HG02943 (cell line): ENCODE measurements around the gene SLAIN2.
"Not testable (repeated sequence)": the region's sequence is repeated elsewhere in the genome, so short reads cannot be mapped to it uniquely, and the experiment has no call there.

Experiments used
- ATAC-seq: cut with Tn5 transposase; IDR thresholded peaks from one replicate; pipeline ENCODE4 v1.9.1; 2021; ENCODE audit warnings: mild to moderate bottlenecking, low read depth, moderate library complexity; ENCODE audit not compliant: unreplicated experiment

SLAIN2 gene

DNA sequence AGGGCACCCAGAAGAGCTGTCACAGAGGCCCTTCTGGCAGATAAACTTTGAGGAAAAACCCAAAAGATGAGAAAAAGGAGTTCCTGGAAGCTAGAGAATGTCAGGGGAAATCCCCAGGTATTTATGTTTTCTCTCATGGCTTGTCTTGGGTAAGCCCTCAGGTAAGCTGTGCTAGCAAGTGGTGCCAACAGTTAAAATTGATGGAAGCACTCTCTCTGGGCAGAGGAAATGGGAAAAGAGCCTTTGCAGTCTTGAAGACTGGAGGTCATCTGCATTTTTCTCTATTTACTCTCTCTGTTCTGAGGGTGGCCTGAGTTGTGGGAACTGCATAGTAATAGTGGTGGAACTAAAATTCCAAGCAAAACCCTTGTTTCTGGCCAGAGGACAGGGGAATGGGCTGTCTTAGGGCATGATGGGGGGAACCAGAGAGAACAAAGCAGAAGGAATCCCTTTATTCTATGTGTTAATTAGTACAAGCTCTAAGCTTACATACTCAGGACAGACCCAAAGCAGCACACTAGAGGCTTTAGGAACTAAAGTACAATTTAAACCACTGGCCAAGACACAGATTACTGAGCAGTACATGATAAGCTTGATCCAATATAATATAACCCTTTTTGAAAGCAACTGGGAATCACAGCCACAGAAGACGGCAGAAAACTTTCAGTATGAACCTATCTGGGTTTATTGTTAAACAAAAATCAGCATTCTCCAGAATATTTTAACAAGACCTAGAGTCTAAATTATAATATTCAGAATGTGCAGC is 88.6 kb downstream of the SLAIN2 start:
- no peak for ATAC-seq

DNA sequence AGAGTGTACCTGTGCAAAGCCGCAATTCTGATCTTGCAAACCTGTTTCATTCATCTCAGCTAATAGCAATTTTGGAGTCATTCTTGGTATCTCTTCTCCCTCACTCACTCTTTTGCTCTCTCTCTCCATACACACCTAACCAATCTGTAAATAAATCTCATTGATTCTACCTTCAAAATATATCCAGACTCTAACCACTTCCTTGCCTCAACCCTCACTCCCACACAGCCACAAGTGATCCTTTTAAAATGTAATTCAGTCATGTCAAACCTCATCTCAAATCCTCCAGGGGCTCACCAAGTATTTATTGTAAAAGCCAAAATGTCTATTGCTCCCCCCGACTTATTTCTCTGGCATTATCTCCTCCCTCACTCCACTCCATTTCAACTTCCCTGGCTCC is 90.1 kb downstream of the SLAIN2 start:
- no peak for ATAC-seq

DNA sequence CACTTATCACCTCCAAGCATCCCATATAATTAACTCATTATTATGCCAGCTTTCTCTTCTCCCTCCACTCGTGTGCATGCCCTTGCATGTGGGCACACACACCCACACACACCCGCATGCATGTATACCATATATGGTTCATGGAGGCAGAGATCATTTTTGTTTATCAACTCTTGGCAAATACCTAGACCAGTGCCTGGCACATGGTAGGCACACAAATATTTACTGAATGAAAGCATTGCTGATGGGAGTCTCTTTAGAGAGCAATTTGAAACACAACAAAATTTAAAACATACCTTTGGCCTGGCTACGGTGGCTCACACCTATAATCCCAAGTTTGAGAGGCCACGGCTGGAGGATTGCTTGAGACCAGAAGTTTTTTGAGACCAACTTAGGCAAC is 90.7 kb downstream of the SLAIN2 start:
- no peak for ATAC-seq

DNA sequence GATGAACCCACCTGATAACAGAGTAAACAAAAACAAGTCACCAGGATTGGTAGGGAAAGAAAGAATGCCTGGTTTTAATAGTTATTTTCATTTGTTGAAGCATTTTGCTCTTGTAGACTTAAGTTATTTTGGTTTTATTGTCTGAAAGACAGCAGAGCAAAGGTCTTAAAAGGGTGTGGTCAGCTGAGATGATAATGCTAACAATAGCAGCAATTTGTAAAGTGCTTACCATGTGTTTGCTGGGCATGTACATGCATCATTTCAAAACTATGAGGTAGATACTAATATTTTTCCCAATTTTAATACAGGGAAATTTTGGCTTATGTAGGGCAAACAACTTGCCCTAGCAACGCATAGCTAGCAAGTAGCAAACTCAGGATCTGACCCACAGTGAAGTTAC is 95.0 kb downstream of the SLAIN2 start:
- no peak for ATAC-seq

DNA sequence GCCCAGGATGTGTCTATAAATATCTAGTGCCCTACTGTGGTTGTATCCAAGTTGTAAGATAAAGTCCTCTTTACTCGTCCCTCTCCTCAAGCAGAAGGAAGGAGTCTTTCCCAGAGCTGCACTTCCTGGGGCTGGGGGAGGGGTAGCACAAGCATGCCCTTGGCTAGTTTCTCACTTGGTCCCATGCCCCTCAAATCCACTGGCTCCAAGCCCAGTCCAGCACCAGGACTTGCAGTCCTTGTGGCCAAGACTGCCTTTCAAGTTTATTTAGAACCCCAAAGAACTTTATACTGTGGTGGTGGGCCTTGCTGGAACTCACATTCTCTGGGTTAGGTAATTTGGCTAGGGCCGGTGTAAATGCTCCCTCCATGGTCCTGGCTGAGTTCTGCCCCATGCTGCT is 98.7 kb downstream of the SLAIN2 start:
- no peak for ATAC-seq

DNA sequence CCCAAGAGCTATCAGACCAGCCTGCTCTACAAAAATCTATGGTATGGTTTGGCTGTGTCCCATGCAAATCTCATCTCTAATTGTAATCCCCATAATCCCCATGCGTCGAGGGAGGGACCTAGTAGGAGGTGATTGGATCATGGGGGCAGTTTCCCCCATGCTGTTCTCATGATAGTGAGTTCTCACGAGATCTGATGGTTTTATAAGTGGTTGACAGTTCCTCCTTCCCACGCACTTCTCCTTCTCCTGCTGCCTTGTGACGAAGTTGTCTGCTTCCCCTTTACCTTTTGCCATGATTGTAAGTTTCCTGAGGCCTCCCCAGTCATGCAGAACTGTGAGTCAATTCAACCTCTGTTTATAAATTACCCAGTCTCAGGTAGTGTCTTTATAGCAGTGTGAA is 99.6 kb downstream of the SLAIN2 start:
- not testable (repeated sequence) for ATAC-seq

DNA sequence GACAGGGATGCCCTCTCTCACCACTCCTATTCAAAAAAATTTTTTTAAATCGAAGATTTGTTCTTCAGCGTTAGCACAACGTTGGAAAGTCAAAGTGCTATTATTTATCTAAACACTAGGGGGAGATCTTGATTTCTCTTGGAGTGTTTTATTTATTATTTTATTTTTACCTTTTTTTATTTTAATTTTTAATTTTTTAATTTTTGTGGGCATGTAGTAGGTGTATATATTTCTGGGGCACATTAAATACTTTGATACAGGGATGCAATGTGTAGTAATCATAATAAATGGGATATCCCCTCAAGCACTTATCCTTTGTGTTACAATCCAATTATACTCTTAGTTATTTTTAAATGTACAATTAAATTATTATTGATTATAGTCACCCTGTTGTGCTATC is 104.4 kb downstream of the SLAIN2 start:
- no peak for ATAC-seq

DNA sequence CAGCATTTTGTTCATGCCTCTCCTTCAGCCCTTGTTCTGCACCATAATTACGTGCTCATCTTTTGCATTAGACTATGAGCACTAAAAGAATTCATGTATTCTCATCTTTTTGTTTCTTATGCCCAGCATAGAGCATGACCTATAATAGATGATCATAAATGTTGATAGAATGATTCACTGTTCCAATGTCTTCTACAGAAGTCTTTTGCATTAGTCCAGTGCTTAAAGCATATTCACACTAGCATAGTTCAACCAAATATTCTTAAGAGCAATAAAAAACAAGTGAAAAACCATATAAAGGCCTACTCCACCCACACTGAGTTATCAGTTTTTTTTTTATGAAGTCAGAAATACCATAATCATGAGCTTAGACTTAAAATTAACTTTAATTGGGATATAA is 105.3 kb downstream of the SLAIN2 start:
- no peak for ATAC-seq

DNA sequence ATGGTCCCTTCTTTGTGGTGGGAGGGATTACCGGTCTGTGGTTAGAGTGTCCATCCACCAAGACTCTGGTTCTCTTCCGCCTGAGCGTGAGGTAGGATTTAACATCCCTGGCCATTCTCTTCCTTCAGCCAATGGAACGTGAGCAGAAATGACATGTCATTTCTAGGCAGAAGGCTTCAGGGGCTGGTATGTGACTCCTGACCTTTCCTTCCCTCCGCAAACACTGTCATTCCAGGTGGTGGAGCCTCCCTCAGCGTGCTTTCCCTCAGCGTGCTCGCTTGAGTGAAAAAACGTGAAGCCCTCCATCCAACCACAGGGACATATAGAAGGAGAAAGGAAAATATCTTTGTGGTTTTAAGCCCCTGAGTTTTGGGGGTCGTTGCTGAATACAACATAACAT is 107.8 kb downstream of the SLAIN2 start:
- ATAC-seq = no peak

DNA sequence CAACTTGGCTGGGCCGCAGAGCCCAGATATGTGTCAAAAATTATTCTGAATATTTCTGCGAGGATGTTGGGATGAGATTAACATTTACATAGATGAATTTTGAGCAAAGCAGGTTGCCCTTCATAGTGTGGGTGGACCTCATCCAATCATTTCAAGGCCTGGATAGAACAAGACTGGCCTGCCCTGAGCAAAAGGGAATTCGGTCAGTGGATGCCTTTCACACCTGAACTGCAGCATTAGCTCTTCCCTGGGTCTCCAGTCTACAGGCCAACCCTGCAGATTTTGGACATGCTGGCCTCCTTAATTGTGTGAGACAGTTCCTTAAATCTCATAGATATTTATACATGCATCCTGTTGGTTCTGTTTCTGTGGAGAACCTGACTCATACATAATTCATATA is 109.4 kb downstream of the SLAIN2 start:
- no peak for ATAC-seq

DNA sequence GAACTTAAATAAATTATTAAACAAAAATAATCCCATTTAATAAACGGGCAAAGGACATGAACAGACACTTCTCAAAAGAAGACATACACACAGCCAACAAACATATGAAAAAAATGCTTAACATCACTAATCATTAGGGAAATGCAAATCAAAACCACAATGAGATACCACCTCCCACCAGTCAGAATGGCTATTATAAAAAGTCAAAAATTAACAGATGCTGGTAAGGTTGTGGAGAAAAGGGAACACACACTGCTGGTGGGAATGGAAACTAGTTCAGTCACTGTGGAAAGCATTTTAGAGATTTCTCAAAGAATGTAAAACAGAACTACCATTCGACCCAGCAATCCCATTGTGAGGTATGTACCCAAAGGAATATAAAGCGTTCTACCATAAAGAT is 110.3 kb downstream of the SLAIN2 start:
- ATAC-seq = not testable (repeated sequence)

DNA sequence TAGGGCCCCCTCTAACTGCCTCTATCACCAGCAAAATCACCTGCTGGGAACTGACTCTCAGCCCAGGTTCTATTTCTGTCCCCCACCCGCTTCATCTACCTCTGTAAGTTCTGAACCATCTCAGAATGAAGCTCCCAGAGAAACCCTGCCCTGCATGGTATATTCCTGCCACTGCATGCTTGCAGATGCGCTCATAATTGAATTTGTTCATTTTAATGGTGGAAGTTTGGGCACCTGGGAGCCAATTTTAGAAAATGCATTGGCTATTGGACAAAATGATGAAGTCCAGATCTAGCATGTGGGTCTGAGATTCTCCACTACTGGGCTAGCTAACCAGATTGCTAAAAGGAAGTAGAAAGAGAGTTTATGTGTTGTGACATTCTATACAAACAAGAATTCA is 113.3 kb downstream of the SLAIN2 start:
- no peak for ATAC-seq

DNA sequence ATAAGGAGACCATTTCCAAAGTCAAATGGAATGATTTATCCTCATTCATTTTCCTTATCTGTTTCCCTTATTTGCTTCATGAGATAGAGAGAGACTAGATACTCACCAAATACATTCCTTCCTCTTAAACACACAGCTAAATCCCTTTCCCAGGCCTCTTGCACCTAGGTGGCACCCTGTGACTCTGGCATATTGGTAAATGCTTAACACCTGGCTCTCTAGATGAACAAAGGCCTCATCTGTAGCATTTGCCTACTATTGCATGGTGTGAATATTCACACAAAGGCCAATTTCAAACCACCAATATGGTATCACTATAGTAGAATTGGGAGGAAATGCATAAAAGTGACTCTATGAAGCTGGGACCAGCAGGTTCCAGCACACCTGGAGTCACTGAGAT is 119.7 kb downstream of the SLAIN2 start:
- ATAC-seq = no peak

DNA sequence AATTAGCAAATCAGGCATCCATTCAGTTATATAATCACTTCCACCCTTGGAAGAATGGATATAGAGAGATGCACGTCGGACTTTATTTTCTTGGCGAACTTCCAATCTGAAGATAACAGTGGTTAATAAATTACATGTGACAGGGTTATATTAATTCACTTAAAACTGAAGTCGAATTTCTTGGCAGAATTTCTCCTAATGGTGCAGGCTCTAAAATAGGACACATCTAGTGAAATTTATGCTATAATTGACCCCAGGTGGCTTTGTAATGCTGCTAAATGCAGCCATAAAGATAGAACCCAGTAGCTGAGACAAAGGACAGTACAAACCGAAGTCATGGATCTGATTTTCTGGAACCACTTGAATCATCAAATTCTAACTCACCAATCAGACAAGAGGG is 121.0 kb downstream of the SLAIN2 start:
- no peak for ATAC-seq

DNA sequence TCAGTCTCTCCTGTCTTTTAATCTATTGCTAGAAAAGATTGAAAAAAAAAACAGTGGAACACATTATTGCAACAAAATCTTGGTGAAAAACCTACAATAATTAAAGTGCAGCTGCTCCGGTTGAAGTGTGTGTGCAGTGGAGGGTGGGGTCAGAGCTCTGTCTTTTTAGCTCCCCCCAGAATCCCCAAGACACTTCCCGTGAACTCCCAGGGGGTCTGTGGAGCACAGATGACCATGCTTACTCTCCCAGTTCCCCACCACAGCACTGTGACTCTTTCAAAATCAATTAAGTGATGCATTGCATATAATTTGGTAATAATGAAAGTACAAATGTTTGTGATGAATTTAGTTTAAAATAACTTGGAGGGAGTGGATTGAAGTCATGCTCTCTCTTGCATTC is 126.1 kb downstream of the SLAIN2 start:
- no peak for ATAC-seq

DNA sequence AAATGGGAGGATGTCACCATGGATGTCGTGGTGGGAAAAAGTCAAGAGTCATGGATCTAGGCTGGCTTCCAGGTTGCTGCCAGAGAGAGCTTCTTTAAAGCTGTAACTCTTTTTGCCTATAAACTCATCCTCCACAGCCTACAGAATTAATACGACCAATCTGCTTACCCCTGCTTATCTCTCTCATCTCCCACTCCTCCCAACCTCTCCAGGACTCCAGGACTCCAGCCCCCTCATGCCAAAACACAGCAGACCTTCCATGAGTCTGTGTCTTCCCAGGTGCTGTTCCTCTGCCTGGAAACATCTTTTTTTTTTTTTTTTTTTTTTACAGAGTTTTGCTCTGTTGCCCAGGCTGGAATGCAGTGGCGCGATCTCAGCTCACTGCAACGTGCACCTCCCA is 126.6 kb downstream of the SLAIN2 start:
- no peak for ATAC-seq

DNA sequence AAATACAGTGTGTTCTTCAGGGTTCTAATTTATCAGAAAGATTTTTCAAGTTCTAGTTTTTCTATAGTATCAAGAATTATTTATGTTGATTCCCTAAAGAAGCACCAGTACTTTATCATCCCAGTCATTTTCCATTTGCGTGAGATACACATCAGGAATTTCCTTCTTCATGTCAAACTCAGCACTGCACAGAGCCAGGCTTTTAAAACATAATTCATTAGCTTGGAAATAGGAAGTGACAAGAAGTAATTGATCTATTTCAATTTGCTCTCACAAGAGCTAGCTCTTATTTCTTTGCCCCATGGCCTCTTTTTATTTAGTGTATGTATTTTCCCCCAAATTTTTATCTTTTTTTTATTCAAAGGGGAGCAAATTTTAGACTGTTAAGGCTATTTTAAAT is 128.8 kb downstream of the SLAIN2 start:
- no peak for ATAC-seq

DNA sequence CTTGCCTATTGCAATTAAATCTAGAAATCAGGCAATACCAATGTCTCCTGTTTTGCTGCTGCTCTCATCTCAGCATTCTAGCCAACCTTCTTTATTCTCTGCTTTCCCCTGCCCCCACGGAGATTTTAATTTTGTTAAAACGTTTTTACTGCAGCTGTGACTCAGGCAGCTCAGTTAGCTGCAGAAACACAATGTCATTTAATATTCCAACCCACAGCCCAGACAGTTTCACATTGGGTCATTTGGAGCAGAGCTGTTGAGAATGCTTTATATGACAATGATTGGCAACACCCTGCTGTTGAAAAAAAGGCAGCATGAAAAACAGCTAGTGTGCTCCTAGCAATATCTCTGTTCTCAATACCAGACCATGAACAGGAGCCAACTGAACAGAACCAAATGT is 129.2 kb downstream of the SLAIN2 start:
- ATAC-seq = no peak

DNA sequence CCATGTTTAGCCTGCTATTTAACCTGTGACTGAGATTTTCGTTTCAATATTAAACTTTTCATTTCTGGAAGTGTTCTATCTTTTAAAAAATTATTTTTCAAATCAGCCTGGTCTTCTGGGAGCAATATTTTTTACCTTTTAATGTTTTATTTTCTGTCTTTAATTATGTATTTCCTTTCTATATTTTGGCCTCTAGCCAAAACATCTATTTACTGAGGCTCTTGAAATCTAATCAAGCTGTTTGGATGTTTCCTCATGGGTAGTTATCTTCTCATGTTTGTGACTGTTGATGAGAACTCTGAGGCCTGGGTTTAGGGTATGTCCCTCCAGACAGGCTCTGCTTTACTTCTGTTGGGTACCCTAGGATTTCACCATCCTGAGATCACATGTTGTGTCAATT is 131.5 kb downstream of the SLAIN2 start:
- no peak for ATAC-seq

DNA sequence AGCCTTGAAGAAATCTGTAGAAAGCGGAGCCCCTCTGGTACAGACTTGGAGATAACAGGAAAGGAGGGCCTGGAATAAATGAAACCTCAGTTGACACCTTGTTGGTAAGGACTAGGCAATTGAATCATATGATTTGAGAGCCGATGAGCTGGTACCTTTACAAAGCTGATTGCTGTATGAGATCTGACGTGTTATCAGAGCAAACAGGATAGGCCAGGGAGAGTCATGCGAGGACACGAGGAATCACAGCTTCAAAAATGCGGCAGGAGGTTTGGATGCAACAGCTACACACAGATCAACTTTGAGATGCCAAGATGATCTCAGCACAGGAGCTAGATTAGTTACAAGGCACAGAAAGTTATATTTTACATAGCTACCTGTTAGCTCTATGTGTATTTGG is 134.4 kb downstream of the SLAIN2 start:
- ATAC-seq = no peak
